GM21717 (cell line): Measurements from ENCODE around the gene B4GAT1.
A peak's percentile ranks its signal among the peaks of the same experiment; 100 is the strongest.
"Not testable (repeated sequence)": the region's sequence is repeated elsewhere in the genome, so short reads cannot be mapped to it uniquely, and the experiment has no call there.

Experiments used
- ATAC-seq: cut with Tn5 transposase; IDR thresholded peaks from one replicate; pipeline ENCODE4 v1.9.1; 2021; ENCODE audit warnings: mild to moderate bottlenecking, moderate library complexity; ENCODE audit not compliant: unreplicated experiment

B4GAT1 gene

GRCh38 chr11:66363805-66364535, 16.5 kb upstream of the B4GAT1 start:
- ATAC-seq = no peak

GRCh38 chr11:66363187-66363601, 15.8 kb upstream of the B4GAT1 start:
- ATAC-seq = no peak

- no peak for ATAC-seq
Observed at GRCh38 chr11:66362481-66363147, 15.2 kb upstream of the B4GAT1 start.

GRCh38 chr11:66361502-66361941, 14.1 kb upstream of the B4GAT1 start:
- no peak for ATAC-seq

DNA sequence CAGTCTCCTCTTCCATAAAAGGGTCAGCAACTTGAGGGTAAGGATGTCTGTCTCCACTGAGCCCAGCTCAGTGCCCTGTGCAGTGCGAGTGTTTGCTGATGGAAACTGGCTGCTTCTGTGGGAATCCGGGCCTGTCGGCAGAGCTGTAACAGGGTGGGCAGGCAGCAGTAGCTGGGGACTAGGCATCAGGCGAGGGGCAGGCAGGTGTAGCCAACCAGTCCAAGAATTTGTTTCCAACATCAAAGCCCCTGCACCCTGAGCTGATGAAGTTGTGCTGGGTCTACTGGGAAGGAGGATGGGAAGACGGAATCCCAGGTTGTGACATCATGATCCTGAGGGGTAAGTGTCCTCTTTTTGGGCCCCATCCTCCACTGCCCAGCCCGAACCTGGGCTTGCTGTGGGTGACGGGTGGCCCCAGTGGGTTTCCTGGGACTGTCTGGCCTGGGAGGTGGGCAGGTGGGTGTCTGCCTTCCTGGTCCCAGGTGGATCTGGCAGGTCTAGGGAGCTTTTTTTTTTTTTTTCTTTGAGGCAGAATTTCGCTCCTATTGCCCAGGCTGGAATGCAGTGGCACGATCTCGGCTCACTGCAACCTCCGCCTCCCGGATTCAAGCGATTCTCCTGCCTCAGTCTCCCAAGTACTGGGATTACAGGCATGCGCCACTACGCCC, 13.1 kb upstream of the B4GAT1 start:
- no peak for ATAC-seq

DNA sequence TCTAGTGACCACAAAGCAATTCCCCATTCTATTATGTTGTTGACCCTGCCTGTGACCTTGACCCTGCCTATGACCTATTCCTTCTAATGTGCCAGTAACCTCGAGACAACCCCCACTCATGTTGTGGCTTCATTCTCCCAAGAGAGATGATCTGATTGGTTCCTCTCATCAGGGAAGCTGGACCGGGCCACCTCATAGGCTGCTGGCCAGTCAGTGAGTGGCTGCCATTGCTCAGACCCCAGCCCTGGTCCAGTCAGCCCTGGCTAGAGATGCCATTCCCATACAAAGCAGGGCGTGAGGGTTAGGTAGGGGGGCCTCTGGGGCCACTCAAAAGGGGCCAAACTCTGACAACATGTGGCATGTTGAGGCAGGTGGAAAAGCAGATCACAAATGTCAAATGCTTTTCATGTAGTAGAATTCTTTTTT, 12.2 kb upstream of the B4GAT1 start:
- ATAC-seq = no peak

GRCh38 chr11:66350560-66351235, 3.3 kb upstream of the B4GAT1 start:
- not testable (repeated sequence) for ATAC-seq

GRCh38 chr11:66349084-66349386, 1.6 kb upstream of the B4GAT1 start:
- ATAC-seq = no peak

DNA sequence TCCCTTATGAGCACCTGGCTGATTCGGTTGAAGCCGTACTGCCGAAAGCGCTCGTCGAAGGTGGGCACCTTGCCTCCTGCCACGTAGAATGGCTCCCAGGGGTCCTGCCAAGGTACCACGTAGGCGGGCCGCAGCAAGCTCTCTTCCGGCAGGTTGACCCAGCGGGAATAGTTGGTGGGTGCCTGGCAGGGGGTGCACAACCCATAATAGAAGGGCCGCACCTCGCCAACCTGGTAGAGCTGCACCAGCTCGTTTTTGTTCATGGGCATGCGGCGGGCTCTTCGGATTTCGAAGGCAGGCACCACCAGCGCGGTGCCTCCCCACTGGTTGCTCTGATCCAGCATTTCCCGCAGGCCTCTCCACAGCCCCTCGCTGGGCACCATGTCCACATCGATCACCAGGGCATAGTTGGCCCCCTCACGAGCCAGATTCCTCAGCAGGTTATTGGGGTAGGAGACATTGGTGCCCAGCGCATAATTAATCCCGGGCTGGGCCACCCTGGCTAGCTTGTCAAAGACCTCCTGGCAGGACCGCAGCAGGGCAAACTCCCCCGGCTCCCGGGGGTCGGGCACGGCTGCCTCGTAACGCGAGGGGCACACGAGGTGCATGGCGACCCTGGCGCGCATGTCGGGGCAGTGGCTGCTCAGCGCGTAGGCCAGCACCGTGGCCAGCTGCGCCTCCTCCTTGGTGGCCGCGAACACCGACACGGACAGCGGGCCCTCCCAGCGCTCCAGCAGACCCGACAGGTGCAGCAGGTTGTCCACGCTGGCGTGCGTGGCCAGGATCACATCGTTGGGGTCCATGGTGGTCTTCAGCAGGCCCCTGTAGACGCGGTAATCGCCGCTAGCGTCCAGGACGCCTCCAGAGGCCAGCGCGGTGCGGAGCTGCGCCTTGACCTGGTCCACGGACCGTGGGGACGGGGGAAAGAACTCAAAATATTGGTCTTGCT, 679 bp downstream of the B4GAT1 start:
- ATAC-seq = no peak

GRCh38 chr11:66345316-66345649, 2.1 kb downstream of the B4GAT1 start:
- ATAC-seq = no peak

DNA sequence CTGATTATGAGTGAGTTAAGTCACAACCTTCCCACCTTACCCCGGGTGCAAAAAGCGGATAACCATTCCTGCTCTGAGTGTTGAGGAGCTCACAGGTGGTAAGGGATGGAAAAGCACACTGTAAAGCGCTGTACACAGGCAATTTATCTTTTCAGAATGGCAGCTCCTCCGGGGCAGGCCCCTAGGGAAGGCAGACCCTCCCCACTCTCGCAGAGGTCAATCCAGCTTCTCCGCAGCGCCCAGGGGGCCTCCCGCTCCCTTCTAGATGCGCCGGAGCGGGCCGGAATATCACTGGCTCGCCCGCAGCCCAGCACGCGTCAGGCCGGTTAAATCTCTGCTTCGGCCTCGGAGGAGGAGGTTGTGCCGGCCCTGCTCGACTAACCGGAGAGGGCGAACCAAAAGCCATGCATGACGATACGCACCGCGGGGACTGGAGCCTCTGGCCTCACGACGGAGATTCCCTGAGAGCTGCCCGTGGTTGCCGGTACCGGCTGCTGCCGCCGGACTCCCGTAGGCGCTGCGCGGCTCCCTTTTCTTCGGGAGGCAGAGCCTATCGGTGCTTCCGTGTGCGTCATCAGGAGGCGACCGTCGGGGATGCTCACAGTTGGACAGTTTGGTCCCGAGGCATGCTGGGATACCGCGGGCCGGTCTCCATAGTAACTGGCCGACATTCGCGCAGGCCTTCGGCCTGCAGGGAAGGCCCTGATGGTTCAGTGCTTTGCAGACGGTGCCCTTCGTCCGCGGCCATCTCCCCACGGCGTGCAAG, 2.7 kb downstream of the B4GAT1 start, which contains the start of gene BRMS1:
Gene BRMS1 (minus strand): TSS at position 555 of the 766 bp plus-strand sequence. CDS start 2,870 bp downstream, outside the sequence.
- peak; percentile 48 for ATAC-seq

- no peak for ATAC-seq
Observed at GRCh38 chr11:66343176-66343575, 4.3 kb downstream of the B4GAT1 start.

DNA sequence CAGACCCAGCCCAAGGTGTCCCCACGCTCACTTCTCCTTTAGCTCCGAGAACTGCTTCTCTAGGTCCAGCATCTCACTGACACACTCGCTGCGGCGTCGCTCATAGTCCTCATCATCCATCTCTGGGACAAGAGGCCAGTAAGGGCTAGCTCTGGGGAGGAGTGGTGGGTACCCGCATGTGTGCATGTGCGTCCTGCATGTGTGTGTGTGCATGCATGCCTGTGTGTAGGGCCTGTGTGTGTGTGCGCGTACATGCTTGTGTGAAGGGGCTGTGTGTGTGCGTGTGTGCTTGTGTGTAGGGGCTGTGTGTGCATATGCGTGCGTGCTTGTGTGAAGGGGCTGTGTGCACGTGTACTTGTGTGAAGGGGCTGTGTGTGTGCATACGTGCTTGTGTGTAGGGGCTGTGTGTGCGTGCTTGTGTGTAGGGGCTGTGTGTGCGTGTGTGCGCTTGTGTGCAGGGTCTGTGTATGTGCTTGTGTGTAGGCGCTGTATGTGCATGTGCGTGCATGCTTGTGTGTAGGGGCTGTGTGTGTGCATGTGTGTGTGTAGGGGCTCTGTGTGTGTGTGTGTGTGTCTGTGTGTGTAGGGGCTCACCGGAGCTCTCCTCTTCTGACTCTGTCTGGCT, 5.8 kb downstream of the B4GAT1 start:
- ATAC-seq = no peak

- ATAC-seq = no peak
Observed at GRCh38 chr11:66340596-66341501, 6.6 kb downstream of the B4GAT1 start.

DNA sequence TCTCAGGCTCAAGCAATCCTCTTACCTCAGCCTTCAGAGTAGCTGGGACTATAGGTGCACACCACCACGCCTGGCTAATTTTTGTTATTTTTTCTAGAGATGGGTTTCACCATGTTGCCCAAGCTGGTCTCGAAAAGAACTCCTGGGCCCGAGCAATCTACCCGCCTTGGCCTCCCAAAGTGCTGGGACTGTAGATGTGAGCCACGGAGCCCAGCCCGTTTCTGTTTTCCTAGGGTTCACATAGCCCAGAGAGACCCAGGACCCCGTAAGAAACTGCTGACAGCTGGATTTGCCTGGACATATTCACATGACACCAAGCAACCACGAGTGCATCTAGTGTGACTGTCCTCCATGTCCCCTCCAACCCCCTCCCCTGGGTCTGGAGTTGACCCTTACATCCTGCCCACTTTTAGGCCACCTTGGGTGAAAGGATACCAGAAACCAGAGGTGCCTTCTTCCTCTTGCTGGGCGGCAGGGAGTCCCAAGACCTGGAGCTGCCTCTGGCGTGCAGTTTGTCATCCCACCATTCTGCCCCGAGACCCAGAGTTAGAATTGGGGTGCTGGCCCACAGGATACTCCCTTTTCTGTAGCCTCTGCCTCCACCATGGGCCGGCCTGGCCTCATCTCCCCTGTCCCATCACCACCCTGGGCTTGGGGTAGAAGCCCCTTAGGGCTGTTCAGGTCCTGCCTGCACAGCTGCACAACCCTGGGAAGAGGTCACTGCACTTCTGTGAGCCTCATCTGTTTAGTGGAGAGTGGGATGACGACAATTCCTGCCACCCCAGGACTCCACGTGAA, 7.5 kb downstream of the B4GAT1 start:
- no peak for ATAC-seq

DNA sequence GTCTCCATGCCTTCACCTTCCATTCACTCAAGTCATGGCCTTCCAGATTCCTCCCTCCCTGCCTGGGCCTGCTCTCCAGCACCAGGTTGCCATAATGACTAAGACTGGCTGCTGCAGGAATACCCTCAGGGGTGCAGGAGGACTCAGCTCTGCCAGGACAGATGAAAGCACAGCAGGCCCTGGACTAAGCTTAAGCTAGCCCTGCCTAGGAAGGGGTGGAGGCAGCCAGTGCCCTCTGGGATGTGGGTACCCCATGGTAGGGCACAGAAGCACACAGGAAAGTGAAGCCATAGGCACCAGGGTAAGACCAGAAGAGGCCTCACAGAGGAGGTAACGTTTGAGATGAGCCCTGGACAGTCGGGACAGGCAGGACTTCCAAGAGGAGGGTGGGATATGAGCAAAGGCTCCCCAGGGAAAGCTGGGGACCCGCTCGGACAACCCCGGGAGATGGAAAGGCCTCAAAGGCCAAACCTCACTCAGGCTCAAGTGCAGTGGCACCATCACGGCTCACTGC, 8.2 kb downstream of the B4GAT1 start:
- no peak for ATAC-seq
